T-cell (primary cell): ENCODE measurements around the gene GCNT2. TPM values are rescaled to one million over a fixed set of nuclear protein-coding genes. Genes with fewer than 3 reads are reported as not detected.

Experiments used
- ATAC-seq, 4 experiments: fragments of 200-7000 bp in 3 of 4; fragments of 150-1000 bp in 1 of 4; cut with Tn5 transposase; replicated peaks in 1 of 4; 1 replicate in 3 of 4; 2 replicates in 1 of 4; pipeline ENCODE4 v1.10.0; 2021; ENCODE audit warnings: moderate library complexity in 3 of 4, mild to moderate bottlenecking in 2 of 4, moderate number of reproducible peaks in 1 of 4
- CTCF ChIA-PET, 2 donors: fragments of 300-600 bp; sonication (Branson Sonifier 250); formaldehyde crosslinking; loops; one replicate each; lab custom pipeline; 2022; ENCODE audit warnings: antibody characterized with exemption in 2 of 2; lab: Charles Lee
- POLR2A ChIA-PET, 2 donors: fragments of 300-600 bp; sonication (Branson Sonifier 250); formaldehyde crosslinking; loops; one replicate each; lab custom pipeline; 2022; ENCODE audit warnings: antibody characterized with exemption in 2 of 2; lab: Charles Lee
- DNase-seq, 35 experiments: peaks; one replicate each; pipeline versions ENCODE4 v3.0.0 to v3.0.0-alpha.2; 2013 to 2023
- H3K27ac ChIP-seq: one replicate; pipeline ENCODE4 v1.5.1; 2013; ENCODE audit warnings: low read length
- H3K27me3 ChIP-seq, 2 experiments: replicated peaks in 1 of 2; 1 replicate in 1 of 2; 2 replicates in 1 of 2; pipeline versions ENCODE4 v1.6.1 to v1.7.0; 2013; ENCODE audit warnings: low read length in 1 of 2, mixed read lengths in 1 of 2; ENCODE audit not compliant: control insufficient read depth in 2 of 2, insufficient read depth in 2 of 2; ENCODE audit errors: extremely low read depth in 1 of 2
- H3K36me3 ChIP-seq, 2 donors: 1 replicate in 1 of 2; 2 replicates in 1 of 2; pipeline versions ENCODE4 v1.6.1 to v1.7.0; 2013; ENCODE audit warnings: low read length in 1 of 2; ENCODE audit not compliant: control insufficient read depth in 2 of 2, insufficient read depth in 1 of 2; ENCODE audit errors: extremely low read depth in 1 of 2
- H3K4me1 ChIP-seq, 2 experiments: 1 replicate in 1 of 2; 2 replicates in 1 of 2; pipeline versions ENCODE4 v1.6.1 to v1.7.0; 2013; ENCODE audit warnings: low read length in 2 of 2, mixed read lengths in 1 of 2; ENCODE audit not compliant: insufficient read depth in 2 of 2, control insufficient read depth in 1 of 2; ENCODE audit errors: extremely low read depth in 1 of 2
- H3K4me3 ChIP-seq, 2 donors: 1 replicate in 1 of 2; 2 replicates in 1 of 2; pipeline versions ENCODE4 v1.5.1 to v1.7.0; 2013; ENCODE audit warnings: mild to moderate bottlenecking in 2 of 2, low read length in 1 of 2, moderate library complexity in 1 of 2; ENCODE audit not compliant: control insufficient read depth in 1 of 2; ENCODE audit errors: extremely low read depth in 1 of 2
- H3K9me3 ChIP-seq: 2 replicates; pipeline ENCODE4 v1.7.0; 2013
- H3K27ac Mint-ChIP-seq, 2 donors: one replicate each; pipeline ENCODE4 v1.8.0; 2020 to 2021; ENCODE audit warnings: mild to moderate bottlenecking in 2 of 2, mixed read lengths in 2 of 2
- H3K27me3 Mint-ChIP-seq, 2 donors: one replicate each; pipeline ENCODE4 v1.8.0; 2021 to 2022; ENCODE audit warnings: mixed read lengths in 2 of 2
- H3K36me3 Mint-ChIP-seq: one replicate; pipeline ENCODE4 v1.8.0; 2021; ENCODE audit warnings: mixed read lengths
- H3K4me1 Mint-ChIP-seq, 3 donors: one replicate each; pipeline ENCODE4 v1.8.0; 2020 to 2022; ENCODE audit warnings: mixed read lengths in 3 of 3, mild to moderate bottlenecking in 1 of 3
- H3K4me3 Mint-ChIP-seq, 3 donors: one replicate each; pipeline ENCODE4 v1.8.0; 2020 to 2022; ENCODE audit warnings: mild to moderate bottlenecking in 3 of 3, mixed read lengths in 3 of 3, moderate library complexity in 3 of 3
- H3K9me3 Mint-ChIP-seq, 3 donors: one replicate each; pipeline ENCODE4 v1.8.0; 2020 to 2022; ENCODE audit warnings: mixed read lengths in 3 of 3
- WGBS: methylation state at CpG from one replicate; pipeline ENCODE4 v1.1.5; 2013; ENCODE audit warnings: missing lambda C conversion rate; ENCODE audit not compliant: insufficient coverage; 5-methylcytosine and 5-hydroxymethylcytosine counted together
- total RNA-seq, 35 experiments: library from RNA in 6 of 35; stranded (reverse) in 6 of 35; fragments of 120-200 nt in 1 of 35; gene quantifications; one replicate each; pipeline versions ENCODE4 v1.2.1 to v1.2.4 and lab custom pipeline; 2013 to 2026

The GCNT2 gene
- total RNA-seq, 5 donors from 2014 or later (not counting 1 experiment from before 2014, with no cell fraction given), result 2.2 to 6.8 (median 2.9) TPM

GRCh38 chr6:10537726-10538125 lies 16.6 kb downstream of the GCNT2 start:
- H3K9me3 ChIP-seq, result no peaks in the 10 kb centered on the region
- DNase-seq, result no peak

GRCh38 chr6:10540073-10540746 lies 19.1 kb downstream of the GCNT2 start:
- Mint-ChIP-seq H3K27ac (no peak overlapping the region), H3K9me3 (peaks cover 4 to 5% (median 5%) of the 10 kb centered on the region in 3 donors), H3K27me3 (no peaks in the 10 kb centered on the region), H3K4me3 (no peak overlapping the region), H3K36me3 (peaks cover 30% of the 10 kb centered on the region), H3K4me1 (peaks cover 5 to 19% (median 12%) of the 10 kb centered on the region in 3 donors)
- ChIA-PET POLR2A (no interaction called here), CTCF (no interaction called here)
- DNase-seq (no peak), ATAC-seq (no peak)
- H3K27me3 ChIP-seq, result no peaks in the 10 kb centered on the region
- H3K27ac ChIP-seq, result no peak overlapping the region
- no peak overlapping the region for H3K4me3 ChIP-seq
- WGBS, result 100% methylated on average over 2 of the region's 4 CpGs
- H3K36me3 ChIP-seq, result no peaks in the 10 kb centered on the region
- no peaks in the 10 kb centered on the region for H3K9me3 ChIP-seq
- H3K4me1 ChIP-seq, result peaks cover 0 to 2% of the 10 kb centered on the region in 2 experiments

More at GRCh38 chr6:10537726-10538125, 16.6 kb downstream of the GCNT2 start:
- H3K27me3 ChIP-seq, result no peaks in the 10 kb centered on the region
- peaks cover 15 to 37% (median 27%) of the 10 kb centered on the region in 3 donors for H3K4me1 Mint-ChIP-seq
- peaks cover 27% of the 10 kb centered on the region for H3K36me3 Mint-ChIP-seq
- no peak overlapping the region for H3K27ac ChIP-seq
- ChIA-PET CTCF (no interaction called here), POLR2A (interaction anchor here in 1 of 2 donors (0.7 kb wide), 1 partner anchor 8 kb away, joined by 5 read pairs; no protein-coding TSS in a partner anchor)
- no peaks in the 10 kb centered on the region for H3K27me3 Mint-ChIP-seq
- H3K4me1 ChIP-seq, result peaks cover 2 to 15% of the 10 kb centered on the region in 2 experiments
- H3K9me3 Mint-ChIP-seq, result peaks cover 4 to 5% (median 5%) of the 10 kb centered on the region in 3 donors
- no peak overlapping the region for H3K4me3 Mint-ChIP-seq
- no peaks in the 10 kb centered on the region for H3K36me3 ChIP-seq
- no peak for ATAC-seq
- no peak overlapping the region for H3K27ac Mint-ChIP-seq
- no peak overlapping the region for H3K4me3 ChIP-seq
- 100% methylated on average over 1 of the region's 5 CpGs for WGBS

- H3K4me1 ChIP-seq, result no peaks in the 10 kb centered on the region
- Mint-ChIP-seq H3K27me3 (no peaks in the 10 kb centered on the region), H3K27ac (no peak overlapping the region), H3K4me3 (no peak overlapping the region), H3K36me3 (peaks cover 26% of the 10 kb centered on the region), H3K4me1 (peaks cover 2 to 11% (median 5%) of the 10 kb centered on the region in 3 donors), H3K9me3 (peaks cover 0 to 5% (median 5%) of the 10 kb centered on the region in 3 donors)
- CTCF ChIA-PET, result interaction anchor here in 1 of 2 donors (0.6 kb wide), 1 partner anchor 33 kb away, joined by 3 read pairs; no protein-coding TSS in a partner anchor
- no peak for ATAC-seq
- POLR2A ChIA-PET, result no interaction called here
- no peaks in the 10 kb centered on the region for H3K9me3 ChIP-seq
- no peaks in the 10 kb centered on the region for H3K36me3 ChIP-seq
- no peaks in the 10 kb centered on the region for H3K27me3 ChIP-seq
- no peak overlapping the region for H3K27ac ChIP-seq
- no peak for DNase-seq
- WGBS, result no CpG with 5 or more reads among the region's 1 CpG
- no peak overlapping the region for H3K4me3 ChIP-seq
Measured at GRCh38 chr6:10541591-10541990, 20.4 kb downstream of the GCNT2 start.

GRCh38 chr6:10542213-10542612 lies 21.1 kb downstream of the GCNT2 start:
- ATAC-seq, result no peak
- H3K27ac ChIP-seq, result no peak overlapping the region
- H3K4me3 ChIP-seq, result no peak overlapping the region
- no peaks in the 10 kb centered on the region for H3K36me3 ChIP-seq
- no peaks in the 10 kb centered on the region for H3K27me3 Mint-ChIP-seq
- no peak for DNase-seq
- ChIA-PET POLR2A (no interaction called here), CTCF (interaction anchor here (0.6 kb wide), 2 partner anchors 33 to 375 kb away, joined by 3 to 7 read pairs; no protein-coding TSS in a partner anchor)
- no peak overlapping the region for H3K4me3 Mint-ChIP-seq
- WGBS, result 100% methylated on average over 1 of the region's 2 CpGs
- H3K9me3 ChIP-seq, result no peaks in the 10 kb centered on the region
- H3K36me3 Mint-ChIP-seq, result peaks cover 26% of the 10 kb centered on the region
- peaks cover 2 to 13% (median 5%) of the 10 kb centered on the region in 3 donors for H3K4me1 Mint-ChIP-seq
- peaks cover 0 to 5% (median 5%) of the 10 kb centered on the region in 3 donors for H3K9me3 Mint-ChIP-seq
- no peak overlapping the region for H3K27ac Mint-ChIP-seq
- H3K27me3 ChIP-seq, result no peaks in the 10 kb centered on the region
- H3K4me1 ChIP-seq, result no peaks in the 10 kb centered on the region

GRCh38 chr6:10543488-10543887 lies 22.3 kb downstream of the GCNT2 start:
- peaks cover 24% of the 10 kb centered on the region for H3K36me3 Mint-ChIP-seq
- H3K27ac ChIP-seq, result no peak overlapping the region
- CTCF ChIA-PET, result no interaction called here
- POLR2A ChIA-PET, result no interaction called here
- DNase-seq (no peak), ATAC-seq (no peak)
- H3K36me3 ChIP-seq, result no peaks in the 10 kb centered on the region
- no peak overlapping the region for H3K27ac Mint-ChIP-seq
- no peaks in the 10 kb centered on the region for H3K4me1 ChIP-seq
- H3K4me3 Mint-ChIP-seq, result no peak overlapping the region
- peaks cover 0 to 5% (median 5%) of the 10 kb centered on the region in 3 donors for H3K9me3 Mint-ChIP-seq
- H3K9me3 ChIP-seq, result no peaks in the 10 kb centered on the region
- WGBS, result no CpG with 5 or more reads among the region's 2 CpGs
- H3K27me3 Mint-ChIP-seq, result no peaks in the 10 kb centered on the region
- H3K27me3 ChIP-seq, result no peaks in the 10 kb centered on the region
- peaks cover 2 to 17% (median 5%) of the 10 kb centered on the region in 3 donors for H3K4me1 Mint-ChIP-seq
- no peak overlapping the region for H3K4me3 ChIP-seq

- ATAC-seq, result no peak
- H3K27me3 Mint-ChIP-seq, result no peaks in the 10 kb centered on the region
- H3K4me1 Mint-ChIP-seq, result peaks cover 0 to 17% (median 0%) of the 10 kb centered on the region in 3 donors
- no peak overlapping the region for H3K4me3 ChIP-seq
- H3K27me3 ChIP-seq, result no peaks in the 10 kb centered on the region
- no peak overlapping the region for H3K4me3 Mint-ChIP-seq
- CTCF ChIA-PET, result no interaction called here
- WGBS, result no CpG with 5 or more reads among the region's 4 CpGs
- peaks cover 12% of the 10 kb centered on the region for H3K36me3 Mint-ChIP-seq
- no peak overlapping the region for H3K27ac ChIP-seq
- H3K9me3 ChIP-seq, result no peaks in the 10 kb centered on the region
- H3K36me3 ChIP-seq, result no peaks in the 10 kb centered on the region
- DNase-seq, result no peak
- POLR2A ChIA-PET, result interaction anchor here in 1 of 2 donors (0.5 kb wide), 1 partner anchor 8 kb away, joined by 5 read pairs; no protein-coding TSS in a partner anchor
- H3K9me3 Mint-ChIP-seq, result peaks cover 0 to 5% (median 5%) of the 10 kb centered on the region in 3 donors
- H3K4me1 ChIP-seq, result no peaks in the 10 kb centered on the region
- no peak overlapping the region for H3K27ac Mint-ChIP-seq
Measured at GRCh38 chr6:10545482-10545881, 24.3 kb downstream of the GCNT2 start.
